Measurements from ENCODE around the gene PRKN.
"Not testable (repeated sequence)": the region's sequence is repeated elsewhere in the genome, so short reads cannot be mapped to it uniquely, and the experiment has no call there.

PRKN gene

DNA sequence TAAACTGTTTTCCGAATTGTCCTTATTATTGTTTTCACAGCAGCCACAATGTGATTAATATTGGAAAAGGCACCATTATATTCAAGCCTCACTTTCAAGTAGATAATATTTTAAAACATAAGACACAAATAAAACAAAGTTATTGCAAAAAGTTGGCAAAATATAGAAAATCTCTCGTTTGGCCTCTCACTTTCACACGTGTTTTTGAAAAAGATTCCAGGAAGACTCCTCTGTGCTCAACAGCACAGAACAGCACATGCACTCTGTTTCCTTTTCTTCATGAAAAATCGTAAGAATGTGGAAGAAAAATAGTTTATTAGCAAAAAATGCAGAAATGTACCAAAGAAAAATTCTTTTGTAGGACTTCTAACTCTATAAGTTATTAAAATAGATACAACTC is 46.7 kb downstream of the PRKN start:
- Histone ChIP-seq H3K4me1 (ENCODE audit: low read depth, poor library complexity, severe bottlenecking) (no peaks in the 10 kb centered on the region), H3K79me2 (ENCODE audit: insufficient read depth, low read depth) (no peaks in the 10 kb centered on the region), H4K20me1 (ENCODE audit: insufficient read depth) (no peaks in the 10 kb centered on the region), H2AFZ (ENCODE audit: low read depth) (no peak overlapping the region), H3K36me3 (ENCODE audit: insufficient read depth) (no peaks in the 10 kb centered on the region), H3K4me3 (IDR thresholded peaks at IDR 0.05; ENCODE audit: insufficient read depth, low read depth, low read length) (no peak overlapping the region), H3K27me3 (ENCODE audit: insufficient read depth, low read depth) (no peaks in the 10 kb centered on the region), H3K9ac (no peak overlapping the region), H3K4me2 (no peak overlapping the region), H3K27ac (no peak overlapping the region)
- TF ChIP-seq, protein P1, sequence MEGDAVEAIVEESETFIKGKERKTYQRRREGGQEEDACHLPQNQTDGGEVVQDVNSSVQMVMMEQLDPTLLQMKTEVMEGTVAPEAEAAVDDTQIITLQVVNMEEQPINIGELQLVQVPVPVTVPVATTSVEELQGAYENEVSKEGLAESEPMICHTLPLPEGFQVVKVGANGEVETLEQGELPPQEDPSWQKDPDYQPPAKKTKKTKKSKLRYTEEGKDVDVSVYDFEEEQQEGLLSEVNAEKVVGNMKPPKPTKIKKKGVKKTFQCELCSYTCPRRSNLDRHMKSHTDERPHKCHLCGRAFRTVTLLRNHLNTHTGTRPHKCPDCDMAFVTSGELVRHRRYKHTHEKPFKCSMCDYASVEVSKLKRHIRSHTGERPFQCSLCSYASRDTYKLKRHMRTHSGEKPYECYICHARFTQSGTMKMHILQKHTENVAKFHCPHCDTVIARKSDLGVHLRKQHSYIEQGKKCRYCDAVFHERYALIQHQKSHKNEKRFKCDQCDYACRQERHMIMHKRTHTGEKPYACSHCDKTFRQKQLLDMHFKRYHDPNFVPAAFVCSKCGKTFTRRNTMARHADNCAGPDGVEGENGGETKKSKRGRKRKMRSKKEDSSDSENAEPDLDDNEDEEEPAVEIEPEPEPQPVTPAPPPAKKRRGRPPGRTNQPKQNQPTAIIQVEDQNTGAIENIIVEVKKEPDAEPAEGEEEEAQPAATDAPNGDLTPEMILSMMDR (conservative IDR thresholded peaks at IDR 0.05; ENCODE audit: low read depth, low read length), result no peak

GRCh38 chr6:162680367-162680766 is 47.2 kb downstream of the PRKN start:
- Histone ChIP-seq H3K4me2 (no peak overlapping the region), H2AFZ (ENCODE audit: low read depth) (no peak overlapping the region), H4K20me1 (ENCODE audit: insufficient read depth) (no peaks in the 10 kb centered on the region), H3K4me1 (ENCODE audit: low read depth, poor library complexity, severe bottlenecking) (no peaks in the 10 kb centered on the region), H3K36me3 (ENCODE audit: insufficient read depth) (no peaks in the 10 kb centered on the region), H3K4me3 (IDR thresholded peaks at IDR 0.05; ENCODE audit: insufficient read depth, low read depth, low read length) (no peak overlapping the region), H3K79me2 (ENCODE audit: insufficient read depth, low read depth) (no peaks in the 10 kb centered on the region), H3K9ac (no peak overlapping the region), H3K27ac (no peak overlapping the region), H3K27me3 (ENCODE audit: insufficient read depth, low read depth) (no peaks in the 10 kb centered on the region)
- TF ChIP-seq, protein P1 (conservative IDR thresholded peaks at IDR 0.05; ENCODE audit: low read depth, low read length), result no peak

- no peaks in the 10 kb centered on the region for H3K4me1 ChIP-seq (ENCODE audit: low read depth, poor library complexity, severe bottlenecking)
- no peak overlapping the region for H3K4me3 ChIP-seq (IDR thresholded peaks at IDR 0.05; ENCODE audit: insufficient read depth, low read depth, low read length)
- H3K9ac ChIP-seq, result no peak overlapping the region
- no peaks in the 10 kb centered on the region for H3K27me3 ChIP-seq (ENCODE audit: insufficient read depth, low read depth)
- H3K36me3 ChIP-seq (ENCODE audit: insufficient read depth), result no peaks in the 10 kb centered on the region
- H3K27ac ChIP-seq, result no peak overlapping the region
- H4K20me1 ChIP-seq (ENCODE audit: insufficient read depth), result no peaks in the 10 kb centered on the region
- TF ChIP-seq, protein P1 (conservative IDR thresholded peaks at IDR 0.05; ENCODE audit: low read depth, low read length), result no peak
- H3K79me2 ChIP-seq (ENCODE audit: insufficient read depth, low read depth), result no peaks in the 10 kb centered on the region
- H2AFZ ChIP-seq (ENCODE audit: low read depth), result no peak overlapping the region
- no peak overlapping the region for H3K4me2 ChIP-seq
Measured at GRCh38 chr6:162679681-162680080, 47.9 kb downstream of the PRKN start.

DNA sequence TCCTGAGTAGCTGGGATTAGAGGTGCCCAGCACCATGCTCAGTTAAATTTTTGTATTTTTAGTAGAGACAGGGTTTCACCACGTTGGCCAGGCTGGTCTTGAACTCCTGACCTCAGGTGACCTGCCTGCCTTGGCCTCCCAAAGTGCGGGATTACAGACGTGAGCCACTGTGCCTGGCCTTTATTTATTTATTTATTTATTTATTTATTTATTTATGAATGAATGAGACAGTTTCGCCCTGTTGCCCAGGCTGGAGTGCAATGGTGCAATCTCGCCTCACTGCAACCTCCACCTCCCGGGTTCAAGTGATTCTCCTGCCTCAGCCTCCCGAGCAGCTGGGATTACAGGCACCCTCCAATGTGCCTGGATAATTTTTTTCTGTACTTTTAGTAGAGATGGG is 48.7 kb downstream of the PRKN start:
- not testable (repeated sequence) for H3K36me3 ChIP-seq (ENCODE audit: insufficient read depth); H3K27ac ChIP-seq; H3K4me1 ChIP-seq (ENCODE audit: low read depth, poor library complexity, severe bottlenecking); H3K9ac ChIP-seq; H4K20me1 ChIP-seq (ENCODE audit: insufficient read depth); H2AFZ ChIP-seq (ENCODE audit: low read depth); H3K4me2 ChIP-seq; H3K4me3 ChIP-seq (IDR thresholded peaks at IDR 0.05; ENCODE audit: insufficient read depth, low read depth, low read length); H3K79me2 ChIP-seq (ENCODE audit: insufficient read depth, low read depth); H3K27me3 ChIP-seq (ENCODE audit: insufficient read depth, low read depth)

DNA sequence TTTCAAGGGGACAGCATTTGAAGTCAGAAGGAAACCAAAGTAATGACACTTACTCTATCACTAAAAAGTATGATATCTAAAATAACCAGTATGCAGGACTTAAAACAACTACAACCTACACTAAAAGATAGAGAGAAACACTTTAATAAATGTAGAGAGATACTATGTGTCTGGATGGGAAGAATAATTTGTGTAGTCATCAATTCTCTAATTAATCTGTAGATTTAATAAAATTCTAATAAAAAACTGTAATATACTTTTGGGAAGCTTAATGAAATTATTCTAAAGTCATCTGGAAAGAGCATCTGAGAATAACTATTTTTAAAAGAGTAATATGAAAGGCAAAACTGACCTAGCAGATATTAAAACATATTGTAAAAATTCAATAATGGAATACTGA is 52.1 kb downstream of the PRKN start:
- Histone ChIP-seq H3K4me1 (ENCODE audit: low read depth, poor library complexity, severe bottlenecking) (no peaks in the 10 kb centered on the region), H4K20me1 (ENCODE audit: insufficient read depth) (no peaks in the 10 kb centered on the region), H3K36me3 (ENCODE audit: insufficient read depth) (no peaks in the 10 kb centered on the region), H3K4me3 (IDR thresholded peaks at IDR 0.05; ENCODE audit: insufficient read depth, low read depth, low read length) (no peak overlapping the region), H3K27me3 (ENCODE audit: insufficient read depth, low read depth) (no peaks in the 10 kb centered on the region), H3K27ac (no peak overlapping the region), H3K79me2 (ENCODE audit: insufficient read depth, low read depth) (no peaks in the 10 kb centered on the region), H3K4me2 (no peak overlapping the region), H2AFZ (ENCODE audit: low read depth) (no peak overlapping the region), H3K9ac (no peak overlapping the region)
- TF ChIP-seq, protein P1 (conservative IDR thresholded peaks at IDR 0.05; ENCODE audit: low read depth, low read length), result no peak
